ENCODE results near the gene LYRM4. TPM values are rescaled to one million over a fixed set of nuclear protein-coding genes. Genes with fewer than 3 reads are reported as not detected.
A peak's percentile ranks its signal among the peaks of the same experiment; 100 is the strongest.

The LYRM4 gene
- polyA plus RNA-seq, 1 donor (not counting 4 experiments of a cell fraction or from before 2014, with no cell fraction given) = 41.1 TPM

DNA sequence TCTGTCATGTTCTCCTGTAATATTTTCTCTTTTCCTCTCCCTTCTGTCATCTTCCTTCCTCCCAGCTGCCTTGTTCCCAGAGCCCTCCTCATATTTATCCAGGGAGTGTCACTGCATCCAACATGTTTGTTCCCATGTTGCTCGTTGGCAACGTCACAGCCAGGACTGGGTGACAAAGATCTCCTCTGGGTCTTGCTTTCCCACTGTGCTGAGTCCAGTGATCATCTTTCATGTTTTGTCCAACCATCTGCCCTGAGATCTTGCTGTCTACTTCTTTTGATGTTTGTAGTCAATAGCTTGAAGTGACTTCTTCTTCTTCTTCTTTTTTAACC lies 27.2 kb upstream of the LYRM4 start:
- H3K9ac ChIP-seq (ENCODE audit: control insufficient read depth, extremely low read depth, insufficient read depth, low read length) = no peak overlapping the region
- FAIRE-seq = no peak
- peaks cover 4% of the 10 kb centered on the region for H3K79me2 ChIP-seq (ENCODE audit: control insufficient read depth, insufficient read depth, low read length)
- TF ChIP-seq EZH2 (IDR thresholded peaks at IDR 0.05; ENCODE audit: low read length) = no peak
- TF ChIP-seq, protein P1, sequence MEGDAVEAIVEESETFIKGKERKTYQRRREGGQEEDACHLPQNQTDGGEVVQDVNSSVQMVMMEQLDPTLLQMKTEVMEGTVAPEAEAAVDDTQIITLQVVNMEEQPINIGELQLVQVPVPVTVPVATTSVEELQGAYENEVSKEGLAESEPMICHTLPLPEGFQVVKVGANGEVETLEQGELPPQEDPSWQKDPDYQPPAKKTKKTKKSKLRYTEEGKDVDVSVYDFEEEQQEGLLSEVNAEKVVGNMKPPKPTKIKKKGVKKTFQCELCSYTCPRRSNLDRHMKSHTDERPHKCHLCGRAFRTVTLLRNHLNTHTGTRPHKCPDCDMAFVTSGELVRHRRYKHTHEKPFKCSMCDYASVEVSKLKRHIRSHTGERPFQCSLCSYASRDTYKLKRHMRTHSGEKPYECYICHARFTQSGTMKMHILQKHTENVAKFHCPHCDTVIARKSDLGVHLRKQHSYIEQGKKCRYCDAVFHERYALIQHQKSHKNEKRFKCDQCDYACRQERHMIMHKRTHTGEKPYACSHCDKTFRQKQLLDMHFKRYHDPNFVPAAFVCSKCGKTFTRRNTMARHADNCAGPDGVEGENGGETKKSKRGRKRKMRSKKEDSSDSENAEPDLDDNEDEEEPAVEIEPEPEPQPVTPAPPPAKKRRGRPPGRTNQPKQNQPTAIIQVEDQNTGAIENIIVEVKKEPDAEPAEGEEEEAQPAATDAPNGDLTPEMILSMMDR (optimal IDR thresholded peaks at IDR 0.05 in 1 of 3, IDR thresholded peaks at IDR 0.05 in 1 of 3, conservative IDR thresholded peaks at IDR 0.05 in 1 of 3; ENCODE audit: extremely low read depth in 1 of 3, insufficient read depth in 2 of 3, low read length in 3 of 3) = no peak
- H3K27me3 ChIP-seq (ENCODE audit: control insufficient read depth, extremely low read depth, insufficient read depth, low read length) = no peaks in the 10 kb centered on the region
- no peak overlapping the region for H3K4me3 ChIP-seq (ENCODE audit: control insufficient read depth in 2 of 3, extremely low read depth in 1 of 3, insufficient read depth in 2 of 3, low read depth in 1 of 3, low read length in 3 of 3)
- H4K20me1 ChIP-seq (ENCODE audit: control insufficient read depth, extremely low read depth, insufficient read depth, low read length) = peaks cover 11% of the 10 kb centered on the region
- dilution Hi-C loops (cut with MboI; ENCODE audit: extremely low pct_ligation_motif_present, low sequenced_read_pairs) = no loop called here
- no peak overlapping the region for H2AFZ ChIP-seq (ENCODE audit: control insufficient read depth, low read length)
- DNase-seq (ENCODE audit: low read depth, low spot score) = no peak
- no peaks in the 10 kb centered on the region for H3K36me3 ChIP-seq (ENCODE audit: control insufficient read depth in 2 of 2, extremely low read depth in 1 of 2, insufficient read depth in 2 of 2, low read length in 2 of 2)
- H3K4me2 ChIP-seq (ENCODE audit: control insufficient read depth, extremely low read depth, insufficient read depth, low read depth, low read length) = no peak overlapping the region
- no peak overlapping the region for H3K27ac ChIP-seq (ENCODE audit: control insufficient read depth, insufficient read depth, low read length)
- no peaks in the 10 kb centered on the region for H3K9me1 ChIP-seq (ENCODE audit: control insufficient read depth, extremely low read depth, insufficient read depth, low read length)
- peaks cover 4% of the 10 kb centered on the region for H3K4me1 ChIP-seq (ENCODE audit: control insufficient read depth, extremely low read depth, insufficient read depth, low read length)
- H3K9me3 ChIP-seq (ENCODE audit: control insufficient read depth, low read depth, low read length) = no peaks in the 10 kb centered on the region

DNA sequence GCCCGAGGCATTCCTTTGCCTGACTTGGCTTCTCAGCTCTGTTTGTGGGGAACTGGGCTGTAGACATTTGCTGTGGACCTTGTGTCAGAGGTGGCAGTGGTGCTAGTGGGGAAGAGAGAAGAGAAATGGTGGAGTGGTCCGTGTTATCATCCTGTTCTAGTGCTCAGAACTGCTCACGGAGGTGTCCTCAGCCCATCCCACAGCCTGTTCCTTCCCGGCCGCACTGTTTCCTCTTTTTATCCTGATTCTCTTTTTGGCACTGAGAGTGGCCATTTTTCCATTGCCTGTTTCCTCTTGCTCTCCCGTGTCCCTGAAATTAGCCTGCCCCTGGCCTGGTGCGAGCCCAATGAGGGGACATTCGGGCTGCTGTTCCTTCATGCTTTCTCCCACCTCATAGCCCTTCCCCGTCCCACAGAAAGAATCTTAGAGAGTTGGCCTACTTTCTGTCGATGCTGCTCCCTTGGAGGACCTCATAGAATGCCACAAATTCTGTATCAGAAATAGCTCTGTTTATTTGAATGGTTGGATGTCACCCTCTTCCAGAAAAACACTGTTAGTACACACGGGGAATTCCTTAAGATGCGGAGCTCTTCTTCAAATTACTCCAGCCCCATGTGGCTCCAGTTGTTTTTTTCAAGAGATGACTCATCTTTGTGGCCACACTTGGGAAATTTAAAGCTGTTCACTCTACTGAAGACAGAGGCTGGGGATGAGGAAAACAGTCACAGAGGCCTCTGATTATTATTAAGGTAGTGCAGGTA lies 26.6 kb upstream of the LYRM4 start:
- H3K9me3 ChIP-seq (ENCODE audit: control insufficient read depth, low read depth, low read length) = no peaks in the 10 kb centered on the region
- peaks cover 11% of the 10 kb centered on the region for H4K20me1 ChIP-seq (ENCODE audit: control insufficient read depth, extremely low read depth, insufficient read depth, low read length)
- no peak overlapping the region for H2AFZ ChIP-seq (ENCODE audit: control insufficient read depth, low read length)
- H3K9me1 ChIP-seq (ENCODE audit: control insufficient read depth, extremely low read depth, insufficient read depth, low read length) = no peaks in the 10 kb centered on the region
- DNase-seq (ENCODE audit: low read depth, low spot score) = no peak
- no peaks in the 10 kb centered on the region for H3K36me3 ChIP-seq (ENCODE audit: control insufficient read depth in 2 of 2, extremely low read depth in 1 of 2, insufficient read depth in 2 of 2, low read length in 2 of 2)
- no peak overlapping the region for H3K27ac ChIP-seq (ENCODE audit: control insufficient read depth, insufficient read depth, low read length)
- no peak for TF ChIP-seq EZH2 (IDR thresholded peaks at IDR 0.05; ENCODE audit: low read length)
- TF ChIP-seq, protein P1 (optimal IDR thresholded peaks at IDR 0.05 in 1 of 3, IDR thresholded peaks at IDR 0.05 in 1 of 3, conservative IDR thresholded peaks at IDR 0.05 in 1 of 3; ENCODE audit: extremely low read depth in 1 of 3, insufficient read depth in 2 of 3, low read length in 3 of 3) = no peak
- H3K4me3 ChIP-seq (ENCODE audit: control insufficient read depth in 2 of 3, extremely low read depth in 1 of 3, insufficient read depth in 2 of 3, low read depth in 1 of 3, low read length in 3 of 3) = no peak overlapping the region
- FAIRE-seq = peak; percentile 53
- no peak overlapping the region for H3K4me2 ChIP-seq (ENCODE audit: control insufficient read depth, extremely low read depth, insufficient read depth, low read depth, low read length)
- H3K79me2 ChIP-seq (ENCODE audit: control insufficient read depth, insufficient read depth, low read length) = peaks cover 4% of the 10 kb centered on the region
- no peaks in the 10 kb centered on the region for H3K27me3 ChIP-seq (ENCODE audit: control insufficient read depth, extremely low read depth, insufficient read depth, low read length)
- dilution Hi-C loops (cut with MboI; ENCODE audit: extremely low pct_ligation_motif_present, low sequenced_read_pairs) = no loop called here
- no peak overlapping the region for H3K9ac ChIP-seq (ENCODE audit: control insufficient read depth, extremely low read depth, insufficient read depth, low read length)
- peaks cover 4% of the 10 kb centered on the region for H3K4me1 ChIP-seq (ENCODE audit: control insufficient read depth, extremely low read depth, insufficient read depth, low read length)
